CD4-positive, CD25-positive, alpha-beta regulatory T cell (primary cell): ENCODE data around the gene NDC80. TPM values are rescaled to one million over a fixed set of nuclear protein-coding genes. Genes with fewer than 3 reads are reported as not detected.
A peak's percentile ranks its signal among the peaks of the same experiment; 100 is the strongest.
"Not testable (repeated sequence)": the region's sequence is repeated elsewhere in the genome, so short reads cannot be mapped to it uniquely, and the experiment has no call there.

Source experiments
- ATAC-seq, 2 donors: fragments of 150-1000 bp; cut with Tn5 transposase; one replicate each; pipeline ENCODE4 v1.10.0; 2021; ENCODE audit warnings: low read depth in 2 of 2, moderate number of reproducible peaks in 2 of 2, moderate library complexity in 1 of 2
- DNase-seq, 3 donors: peaks; one replicate each; pipeline versions ENCODE4 v3.0.0 to v3.0.0-alpha.2; 2012 to 2022; ENCODE audit warnings: mixed read lengths in 1 of 3
- H3K27ac ChIP-seq: one replicate; pipeline ENCODE4 v1.7.0; 2013; ENCODE audit warnings: mild to moderate bottlenecking, low read length; ENCODE audit not compliant: insufficient read depth, poor library complexity, severe bottlenecking
- H3K27me3 ChIP-seq: one replicate; pipeline ENCODE4 v1.7.0; 2013; ENCODE audit warnings: low read length; ENCODE audit not compliant: control insufficient read depth, insufficient read depth
- H3K36me3 ChIP-seq: one replicate; pipeline ENCODE4 v1.7.0; 2013; ENCODE audit warnings: mild to moderate bottlenecking, low read length, moderate library complexity; ENCODE audit not compliant: control insufficient read depth, insufficient read depth
- H3K4me1 ChIP-seq: 2 replicates; pipeline ENCODE4 v1.7.0; 2013; ENCODE audit warnings: mild to moderate bottlenecking, low read length; ENCODE audit not compliant: insufficient read depth, control insufficient read depth, poor library complexity, severe bottlenecking
- H3K4me3 ChIP-seq: one replicate; pipeline ENCODE4 v1.7.0; 2013; ENCODE audit warnings: low read depth, mild to moderate bottlenecking, low read length, moderate library complexity
- H3K9me3 ChIP-seq, 2 experiments: 1 replicate in 1 of 2; 2 replicates in 1 of 2; pipeline ENCODE4 v1.7.0; 2013; ENCODE audit warnings: low read length in 2 of 2, mild to moderate bottlenecking in 1 of 2, moderate library complexity in 1 of 2; ENCODE audit not compliant: control insufficient read depth in 2 of 2
- H3K27ac Mint-ChIP-seq, 3 donors: one replicate each; pipeline ENCODE4 v1.8.0; 2020 to 2022; ENCODE audit warnings: mild to moderate bottlenecking in 3 of 3, mixed read lengths in 3 of 3, moderate library complexity in 2 of 3
- H3K27me3 Mint-ChIP-seq: one replicate; pipeline ENCODE4 v1.8.0; 2022; ENCODE audit warnings: mild to moderate bottlenecking, mixed read lengths
- H3K36me3 Mint-ChIP-seq: one replicate; pipeline ENCODE4 v1.8.0; 2020; ENCODE audit warnings: mixed read lengths
- H3K4me1 Mint-ChIP-seq, 4 donors: one replicate each; pipeline ENCODE4 v1.8.0; 2020 to 2022; ENCODE audit warnings: mixed read lengths in 4 of 4, mild to moderate bottlenecking in 1 of 4
- H3K4me3 Mint-ChIP-seq, 4 donors: one replicate each; pipeline ENCODE4 v1.8.0; 2020 to 2022; ENCODE audit warnings: mild to moderate bottlenecking in 4 of 4, mixed read lengths in 4 of 4, moderate library complexity in 3 of 4
- H3K9me3 Mint-ChIP-seq, 7 donors: one replicate each; pipeline ENCODE4 v1.8.0; 2020 to 2022; ENCODE audit warnings: mixed read lengths in 7 of 7, mild to moderate bottlenecking in 3 of 7, moderate library complexity in 2 of 7
- polyA plus RNA-seq, 4 donors: library from polyadenylated mRNA; unstranded; fragments of 300-500 nt; fragmentation: Illumina TruSeq; gene quantifications; one replicate each; pipeline ENCODE4 v1.2.3, GENCODE V29; 2021
- total RNA-seq: library from RNA; stranded (reverse); gene quantifications from one replicate; pipeline ENCODE4 v1.2.3, GENCODE V29; 2022

NDC80 gene
- total and polyA plus RNA-seq, 5 donors from 2014 or later: 9.5 to 20.3 (median 11.3) TPM

- H3K27me3 Mint-ChIP-seq: peaks cover 13% of the 10 kb centered on the region
- peaks cover 25% of the 10 kb centered on the region for H3K36me3 Mint-ChIP-seq
- peaks cover 0 to 4% (median 0%) of the 10 kb centered on the region in 7 donors for H3K9me3 Mint-ChIP-seq
- Histone ChIP-seq H3K4me3 (peak overlapping the region; percentile 100), H3K36me3 (peaks cover 16% of the 10 kb centered on the region), H3K27ac (peak overlapping the region; percentile 100), H3K4me1 (peaks cover 25% of the 10 kb centered on the region), H3K27me3 (no peaks in the 10 kb centered on the region), H3K9me3 (no peaks in the 10 kb centered on the region)
- no peak for ATAC-seq
- peaks cover 19 to 48% (median 37%) of the 10 kb centered on the region in 4 donors for H3K4me1 Mint-ChIP-seq
- H3K27ac Mint-ChIP-seq: peak overlapping the region; percentile 96 to 98 (median 98)
- peak overlapping the region; percentile 97 to 99 (median 98) for H3K4me3 Mint-ChIP-seq
- no peak for DNase-seq
Observed at GRCh38 chr18:2656981-2657512, 85.7 kb downstream of the NDC80 start.

- peak overlapping the region; percentile 89 to 98 (median 95) for H3K27ac Mint-ChIP-seq
- peak overlapping the region; percentile 100 for H3K27ac ChIP-seq
- peaks cover 13% of the 10 kb centered on the region for H3K27me3 Mint-ChIP-seq
- peak overlapping the region; percentile 100 for H3K4me3 ChIP-seq
- H3K36me3 Mint-ChIP-seq: peaks cover 29% of the 10 kb centered on the region
- peak in 1 of 2 donors; percentile 12 for ATAC-seq
- peaks cover 0 to 4% (median 0%) of the 10 kb centered on the region in 7 donors for H3K9me3 Mint-ChIP-seq
- no peaks in the 10 kb centered on the region for H3K9me3 ChIP-seq
- H3K27me3 ChIP-seq: no peaks in the 10 kb centered on the region
- peaks cover 29% of the 10 kb centered on the region for H3K4me1 ChIP-seq
- peaks cover 24 to 57% (median 44%) of the 10 kb centered on the region in 4 donors for H3K4me1 Mint-ChIP-seq
- peak in 2 of 3 donors; percentile 40 to 71 for DNase-seq
- peaks cover 16% of the 10 kb centered on the region for H3K36me3 ChIP-seq
- H3K4me3 Mint-ChIP-seq: peak overlapping the region; percentile 97 to 99 (median 99)
Observed at GRCh38 chr18:2657788-2658458, 86.6 kb downstream of the NDC80 start.

GRCh38 chr18:2660849-2661248 is 89.5 kb downstream of the NDC80 start:
- peak overlapping the region in 2 of 3 donors; percentile 63 to 83 for H3K27ac Mint-ChIP-seq
- Histone ChIP-seq H3K36me3 (peaks cover 29% of the 10 kb centered on the region), H3K4me1 (peaks cover 50% of the 10 kb centered on the region), H3K27ac (peak overlapping the region; percentile 23), H3K4me3 (peak overlapping the region; percentile 26)
- H3K27me3 ChIP-seq, DNase-seq, H3K27me3 Mint-ChIP-seq, ATAC-seq, H3K9me3 Mint-ChIP-seq, H3K9me3 ChIP-seq: not testable (repeated sequence)
- H3K36me3 Mint-ChIP-seq: peaks cover 48% of the 10 kb centered on the region
- H3K4me1 Mint-ChIP-seq: peaks cover 33 to 66% (median 53%) of the 10 kb centered on the region in 4 donors
- H3K4me3 Mint-ChIP-seq: peak overlapping the region; percentile 59 to 87 (median 78)

- peak overlapping the region; percentile 42 to 91 (median 63) for H3K4me3 Mint-ChIP-seq
- H3K36me3 Mint-ChIP-seq: peaks cover 52% of the 10 kb centered on the region
- Histone ChIP-seq H3K4me3 (peak overlapping the region; percentile 69), H3K4me1 (peaks cover 58% of the 10 kb centered on the region), H3K36me3 (peaks cover 43% of the 10 kb centered on the region)
- peaks cover 44 to 77% (median 60%) of the 10 kb centered on the region in 4 donors for H3K4me1 Mint-ChIP-seq
- not testable (repeated sequence) for H3K27me3 ChIP-seq, H3K27ac ChIP-seq, ATAC-seq, H3K9me3 ChIP-seq, H3K9me3 Mint-ChIP-seq, DNase-seq, H3K27me3 Mint-ChIP-seq
- H3K27ac Mint-ChIP-seq: peak overlapping the region in 1 of 3 donors; percentile 63
Observed at GRCh38 chr18:2662288-2662687, 90.9 kb downstream of the NDC80 start.

- Histone ChIP-seq H3K4me1 (peaks cover 58% of the 10 kb centered on the region), H3K4me3 (peak overlapping the region; percentile 69), H3K27ac (peak overlapping the region; percentile 5), H3K36me3 (peaks cover 49% of the 10 kb centered on the region), H3K9me3 (no peaks in the 10 kb centered on the region), H3K27me3 (no peaks in the 10 kb centered on the region)
- Mint-ChIP-seq H3K4me1 (peaks cover 46 to 76% (median 61%) of the 10 kb centered on the region in 4 donors), H3K4me3 (peak overlapping the region; percentile 42 to 91 (median 73)), H3K36me3 (peaks cover 49% of the 10 kb centered on the region), H3K9me3 (peaks cover 0 to 3% (median 0%) of the 10 kb centered on the region in 7 donors), H3K27ac (peak overlapping the region in 2 of 3 donors; percentile 59 to 80), H3K27me3 (no peaks in the 10 kb centered on the region)
- DNase-seq (no peak), ATAC-seq (peak in 1 of 2 donors; percentile 22)
Observed at GRCh38 chr18:2662990-2663389, 91.6 kb downstream of the NDC80 start.

Other genes with a start within 250 kb of the NDC80 start
- 23.3 TPM for gene METTL4, start 52 bp upstream of the NDC80 start, total RNA-seq
- 10 to 100 TPM; 15.1 to 20.8 (median 18.0) TPM for gene METTL4, start 52 bp upstream of the NDC80 start, polyA plus RNA-seq
- gene SMCHD1, start 84.2 kb downstream of the NDC80 start, total RNA-seq: 671 TPM
- gene SMCHD1, start 84.2 kb downstream of the NDC80 start, polyA plus RNA-seq: 10 to 100 TPM; 59.1 to 78.8 (median 65.5) TPM